GM12891 (cell line): ENCODE data around the gene FBXO44.

ENCODE experiments used
- DNase-seq: peaks from one replicate; pipeline ENCODE4 v3.0.0; 2011; ENCODE audit warnings: low spot score; ENCODE audit not compliant: insufficient read length
- FAIRE-seq: peaks from 2 replicates; lab custom pipeline; 2011; peaks lifted over from hg19 to GRCh38; lab: Jason Lieb, UNC
- PAX5 ChIP-seq: IDR thresholded peaks from 2 replicates; pipeline ENCODE4 v1.6.1; 2011; ENCODE audit warnings: low read length, moderate library complexity, mild to moderate bottlenecking; ENCODE audit not compliant: insufficient read depth, severe bottlenecking
- POLR2A ChIP-seq: IDR thresholded peaks from 2 replicates; pipeline ENCODE4 v1.6.1; 2011; ENCODE audit warnings: low read depth, low read length, control low read depth
- POLR2AphosphoS5 ChIP-seq: IDR thresholded peaks from 2 replicates; pipeline ENCODE4 v1.6.1; 2011; ENCODE audit warnings: low read depth, low read length, control low read depth
- POU2F2 ChIP-seq: IDR thresholded peaks from 2 replicates; pipeline ENCODE4 v1.6.1; 2011; ENCODE audit warnings: low read depth, mild to moderate bottlenecking, control low read depth, low read length, moderate library complexity
- SPI1 ChIP-seq: IDR thresholded peaks from 2 replicates; pipeline ENCODE4 v1.6.1; 2011; ENCODE audit warnings: low read depth, low read length, control low read depth
- TAF1 ChIP-seq: IDR thresholded peaks from 2 replicates; pipeline ENCODE4 v1.6.1; 2011; ENCODE audit warnings: low read depth, low read length, control low read depth

FBXO44 gene

GRCh38 chr1:11695861-11696260 lies 41.2 kb downstream of the FBXO44 start:
- no peak for FAIRE-seq
- TF ChIP-seq PAX5 (no peak), SPI1 (no peak), POLR2AphosphoS5 (no peak), POLR2A (no peak), POU2F2 (no peak), TAF1 (no peak)

GRCh38 chr1:11697188-11697892 lies 42.7 kb downstream of the FBXO44 start:
- no peak for FAIRE-seq

More at GRCh38 chr1:11695861-11696260, 41.2 kb downstream of the FBXO44 start:
- no peak for DNase-seq

GRCh38 chr1:11697893-11698210 lies 43.2 kb downstream of the FBXO44 start:
- no peak for TF ChIP-seq SPI1
- TF ChIP-seq TAF1 = no peak
- no peak for TF ChIP-seq POLR2A
- no peak for TF ChIP-seq POU2F2
- TF ChIP-seq POLR2AphosphoS5 = no peak
- no peak for TF ChIP-seq PAX5
- DNase-seq = no peak
- no peak for FAIRE-seq

More at GRCh38 chr1:11697188-11697892, 42.7 kb downstream of the FBXO44 start:
- no peak for DNase-seq
- no peak for TF ChIP-seq POU2F2
- no peak for TF ChIP-seq TAF1
- TF ChIP-seq POLR2A = no peak
- no peak for TF ChIP-seq POLR2AphosphoS5
- no peak for TF ChIP-seq SPI1
- TF ChIP-seq PAX5 = no peak

DNA sequence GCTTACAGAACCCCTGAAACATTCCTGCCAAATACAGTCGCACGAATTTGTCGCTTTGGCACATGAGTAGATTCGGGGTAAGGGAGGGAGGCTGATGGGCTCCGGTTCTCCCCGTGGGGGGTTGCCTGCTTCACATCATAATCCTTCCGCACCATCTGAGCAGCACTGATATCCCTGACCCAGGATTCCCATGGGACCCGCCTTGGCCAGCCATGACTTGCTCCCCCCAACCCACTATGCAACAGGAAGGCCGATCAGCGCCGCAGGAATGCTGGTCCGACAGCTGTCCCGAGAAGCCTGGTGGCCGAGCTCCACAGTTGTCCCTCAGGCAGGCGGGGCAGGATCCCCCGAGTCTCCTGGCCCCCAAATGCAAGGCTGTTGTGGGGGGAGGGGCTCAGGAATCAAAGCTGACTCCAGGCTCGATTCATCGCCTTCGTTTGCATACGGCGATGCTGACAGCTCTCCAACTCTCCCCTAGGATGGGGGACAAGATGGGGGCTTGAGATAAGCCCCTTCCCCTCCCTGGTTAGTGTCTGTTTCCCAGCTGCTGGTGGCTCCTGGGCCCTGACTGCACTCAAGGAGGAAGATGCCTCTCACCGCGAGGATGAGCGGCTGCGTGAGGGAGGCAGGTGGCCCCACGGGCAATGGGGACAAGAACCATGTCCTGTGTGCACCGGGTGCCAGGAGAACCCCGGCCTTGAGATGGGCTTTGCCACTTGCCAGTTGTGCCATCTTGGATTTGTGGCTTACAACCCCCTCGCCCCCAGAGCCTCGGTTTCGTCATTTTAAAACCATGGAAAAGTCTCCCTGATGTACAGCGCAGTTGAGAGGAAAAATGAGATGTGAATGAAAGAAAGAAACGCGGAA lies 46.2 kb downstream of the FBXO44 start:
- FAIRE-seq = no peak
- no peak for DNase-seq
- TF ChIP-seq PAX5 (no peak), POU2F2 (no peak), POLR2A (no peak), TAF1 (no peak)

- TF ChIP-seq POU2F2 (no peak), PAX5 (no peak), TAF1 (no peak), POLR2A (no peak), SPI1 (no peak), POLR2AphosphoS5 (no peak)
- FAIRE-seq (no peak), DNase-seq (no peak)
These were observed 46.9 kb downstream of the FBXO44 start for GRCh38 chr1:11701551-11701961.

GRCh38 chr1:11701981-11702803 lies 47.5 kb downstream of the FBXO44 start:
- TF ChIP-seq POLR2A = no peak
- TF ChIP-seq PAX5 = no peak
- no peak for TF ChIP-seq SPI1
- no peak for TF ChIP-seq TAF1
- no peak for TF ChIP-seq POU2F2
- no peak for TF ChIP-seq POLR2AphosphoS5
- FAIRE-seq = peak; percentile 68
- DNase-seq = no peak

GRCh38 chr1:11703357-11704193 lies 48.9 kb downstream of the FBXO44 start:
- TF ChIP-seq TAF1 = no peak
- TF ChIP-seq PAX5 = no peak
- TF ChIP-seq POU2F2 = no peak
- no peak for TF ChIP-seq SPI1
- no peak for TF ChIP-seq POLR2AphosphoS5
- no peak for TF ChIP-seq POLR2A
- FAIRE-seq (no peak), DNase-seq (no peak)

DNA sequence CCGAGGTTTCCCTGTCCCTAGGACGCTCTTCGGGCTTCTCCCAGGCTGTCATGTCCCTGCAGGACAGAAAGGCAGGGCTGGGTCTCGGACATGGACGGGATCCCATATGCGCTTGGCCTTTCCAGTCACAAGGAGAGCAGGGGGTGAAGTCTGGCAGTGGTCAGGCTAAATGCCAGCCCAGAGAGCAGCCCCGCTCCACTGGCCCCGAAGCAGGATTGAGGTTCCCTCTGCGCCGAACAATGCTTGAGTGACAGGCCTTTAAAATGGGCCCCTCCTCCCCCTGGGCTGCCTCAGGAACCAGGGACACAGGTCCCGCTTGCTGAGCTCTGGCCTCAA lies 49.5 kb downstream of the FBXO44 start:
- DNase-seq = no peak
- FAIRE-seq = no peak
- TF ChIP-seq POLR2A (no peak), POLR2AphosphoS5 (no peak), PAX5 (no peak), TAF1 (no peak), POU2F2 (no peak), SPI1 (no peak)
